GM12878 (cell line): Measurements from ENCODE around the gene ITIH5. TPM values are rescaled to one million over a fixed set of nuclear protein-coding genes. Genes with fewer than 3 reads are reported as not detected.

ENCODE experiments used
- ATAC-seq: fragments of 200-7000 bp; cut with Tn5 transposase; 3 replicates; pipeline ENCODE4 v1.9.1; 2020; ENCODE audit warnings: mild to moderate bottlenecking, moderate library complexity
- BruUV-seq: library from RNA; stranded (reverse); fragments of 400-500 nt; replicated peaks from 2 replicates; lab custom pipeline; 2021; lab: Mats Ljungman, UMichigan
- CTCF ChIA-PET: fragments of 300-600 bp; sonication (Branson Sonifier 250); formaldehyde crosslinking; extraction: SDS; loops from one replicate; lab custom pipeline; 2021; ENCODE audit warnings: inconsistent platforms; lab: Yijun Ruan, JAX
- POLR2A ChIA-PET: fragments of 350-600 bp; formaldehyde crosslinking; extraction: SDS; loops from one replicate; lab custom pipeline; 2021; ENCODE audit warnings: inconsistent platforms; lab: Charles Lee
- RAD21 ChIA-PET: fragments of 300-600 bp; sonication (Branson Sonifier 250); formaldehyde crosslinking; loops from one replicate; lab custom pipeline; 2023; ENCODE audit warnings: antibody characterized with exemption; ENCODE audit not compliant: unreplicated experiment; lab: Charles Lee
- SMC1A ChIA-PET: fragments of 300-600 bp; sonication (Branson Sonifier 250); formaldehyde crosslinking; loops from one replicate; lab custom pipeline; 2023; ENCODE audit not compliant: unreplicated experiment, uncharacterized antibody; lab: Charles Lee
- DNase-seq: peaks from one replicate; pipeline ENCODE4 v3.0.0-alpha.2; 2011; ENCODE audit warnings: low read depth, low spot score
- FAIRE-seq: peaks from 3 replicates; lab custom pipeline; 2011; peaks lifted over from hg19 to GRCh38; lab: Jason Lieb, UNC
- H2AFZ ChIP-seq: 2 replicates; pipeline ENCODE4 v1.6.0; 2011; ENCODE audit warnings: low read depth, low read length, control low read depth; ENCODE audit not compliant: control insufficient read depth
- H3K27ac ChIP-seq: 2 replicates; pipeline ENCODE4 v1.5.1; 2011; ENCODE audit warnings: control low read depth; ENCODE audit not compliant: control insufficient read depth, insufficient read depth
- H3K27me3 ChIP-seq, 2 experiments: replicated peaks in 1 of 2; 2 replicates each; pipeline versions ENCODE4 v1.6.0 to v1.6.1; 2011; ENCODE audit warnings: low read length in 1 of 2; ENCODE audit not compliant: control insufficient read depth in 2 of 2, insufficient read depth in 2 of 2
- H3K36me3 ChIP-seq, 2 experiments: 2 replicates each; pipeline ENCODE4 v1.5.1; 2011; ENCODE audit warnings: low read length in 1 of 2; ENCODE audit not compliant: control insufficient read depth in 2 of 2, insufficient read depth in 2 of 2
- H3K4me1 ChIP-seq: 2 replicates; pipeline ENCODE4 v1.6.1; 2011; ENCODE audit warnings: mild to moderate bottlenecking, low read length, moderate library complexity, mixed read lengths; ENCODE audit not compliant: control insufficient read depth, insufficient read depth
- H3K4me2 ChIP-seq: 2 replicates; pipeline ENCODE4 v1.6.0; 2011; ENCODE audit warnings: control low read depth; ENCODE audit not compliant: control insufficient read depth, insufficient read depth
- H3K4me3 ChIP-seq: fragments of 200-600 bp; sonication (generic); 2 replicates; pipeline ENCODE4 v1.5.1; 2016
- H3K79me2 ChIP-seq: 2 replicates; pipeline ENCODE4 v1.6.0; 2011; ENCODE audit warnings: low read length; ENCODE audit not compliant: control insufficient read depth, insufficient read depth
- H3K9ac ChIP-seq: 2 replicates; pipeline ENCODE4 v1.8.0; 2011; ENCODE audit warnings: low read length, control low read depth, mixed read lengths; ENCODE audit not compliant: control insufficient read depth, insufficient read depth
- H3K9me3 ChIP-seq: replicated peaks from 3 replicates; pipeline ENCODE4 v1.5.1; 2011; ENCODE audit warnings: mild to moderate bottlenecking, low read length; ENCODE audit not compliant: control insufficient read depth, insufficient read depth
- H4K20me1 ChIP-seq: 2 replicates; pipeline ENCODE4 v1.6.0; 2011; ENCODE audit not compliant: control insufficient read depth, insufficient read depth
- ASH2L ChIP-seq: fragments of 300-600, 200-600 bp; sonication (generic); IDR thresholded peaks from 2 replicates; pipeline ENCODE4 v1.6.1; 2017; ENCODE audit warnings: low read depth, mild to moderate bottlenecking, borderline replicate concordance
- CHD4 ChIP-seq: fragments of 200-600 bp; sonication (generic); IDR thresholded peaks from 2 replicates; pipeline ENCODE4 v1.6.1; 2016; ENCODE audit warnings: mild to moderate bottlenecking
- ESRRA ChIP-seq: IDR thresholded peaks from 2 replicates; pipeline ENCODE4 v1.6.1; 2012; ENCODE audit warnings: mild to moderate bottlenecking, low read length, improper control_type of control experiment
- HDAC6 ChIP-seq: fragments of 200-600 bp; sonication (generic); IDR thresholded peaks from one replicate; pipeline ENCODE4 v1.8.0; 2017; ENCODE audit warnings: antibody characterized with exemption; ENCODE audit not compliant: unreplicated experiment
- MXI1 ChIP-seq: fragments of 150-350 bp; IDR thresholded peaks from 2 replicates; pipeline ENCODE4 v1.6.1; 2011; ENCODE audit warnings: low read depth, mild to moderate bottlenecking, inconsistent platforms, low read length, improper control_type of control experiment
- RUNX3 ChIP-seq: IDR thresholded peaks from 2 replicates; pipeline ENCODE4 v1.6.1; 2012; ENCODE audit warnings: low read length, inconsistent platforms
- WGBS: methylation state at CpG from one replicate; pipeline ENCODE4 v1.1.6; 2016; ENCODE audit warnings: low lambda C conversion rate; ENCODE audit not compliant: insufficient replicate concordance, insufficient coverage; ENCODE audit errors: missing lambda C conversion rate; 5-methylcytosine and 5-hydroxymethylcytosine counted together
- in situ Hi-C: fragments of 300-500 bp; cut with MboI; formaldehyde crosslinking; loops from 9 replicates; pipeline ENCODE4 v1.14.3; 2018; ENCODE audit warnings: mixed read lengths
- intact Hi-C: fragments of 100-400 bp; cut with micrococcal nuclease; formaldehyde crosslinking; loops from one replicate; pipeline ENCODE4 v1.14.2; 2022; ENCODE audit not compliant: unreplicated experiment
- polyA plus RNA-seq, 11 experiments: library from polyadenylated mRNA; depleted of rRNA in 4 of 11; unstranded in 6 of 11; stranded (reverse) in 5 of 11; fragments of >200 nt; fragmentation: Nextera tagmentation in 4 of 11; fragmentation: Illumina TruSeq in 1 of 11; extraction: Ambion mirVana in 4 of 11; extraction: Trizol in 1 of 11; gene quantifications; 1 replicate in 1 of 11; 2 replicates in 10 of 11; pipeline versions ENCODE4 v1.2.1 to v1.2.3, GENCODE V29; 2011 to 2016; ENCODE audit warnings: inconsistent platforms in 2 of 11, missing spikeins in 2 of 11, low read depth in 1 of 11
- total RNA-seq, 4 experiments: library from RNA; depleted of rRNA in 3 of 4; stranded (reverse); fragments of >200 nt in 3 of 4; fragmentation: Illumina TruSeq in 1 of 4; extraction: Trizol in 1 of 4; gene quantifications; 2 replicates each; pipeline versions ENCODE4 v1.2.1 to v1.2.3, GENCODE V29; 2013 to 2021
- TF ChIP-seq, protein P1 (sequence below): fragments of 450-650 bp; IDR thresholded peaks from 2 replicates; pipeline ENCODE4 v1.6.1; 2018; ENCODE audit warnings: borderline replicate concordance, mild to moderate bottlenecking; ENCODE audit not compliant: partially characterized antibody
- TF ChIP-seq, protein P2 (sequence below): fragments of 450-650 bp; IDR thresholded peaks from 2 replicates; pipeline ENCODE4 v1.6.1; 2017; ENCODE audit warnings: borderline replicate concordance
- TF ChIP-seq, protein P3 (sequence below): fragments of 450-650 bp; IDR thresholded peaks from 2 replicates; pipeline ENCODE4 v1.6.1; 2017; ENCODE audit warnings: antibody characterized with exemption, mild to moderate bottlenecking, moderate library complexity

The ITIH5 gene
- total and polyA plus RNA-seq, 10 of the 15 experiments (the other 5 are each of a cell fraction or from before 2014, with no cell fraction given) = 0.14 to 0.43 (median 0.21) TPM; not detected in 7

DNA sequence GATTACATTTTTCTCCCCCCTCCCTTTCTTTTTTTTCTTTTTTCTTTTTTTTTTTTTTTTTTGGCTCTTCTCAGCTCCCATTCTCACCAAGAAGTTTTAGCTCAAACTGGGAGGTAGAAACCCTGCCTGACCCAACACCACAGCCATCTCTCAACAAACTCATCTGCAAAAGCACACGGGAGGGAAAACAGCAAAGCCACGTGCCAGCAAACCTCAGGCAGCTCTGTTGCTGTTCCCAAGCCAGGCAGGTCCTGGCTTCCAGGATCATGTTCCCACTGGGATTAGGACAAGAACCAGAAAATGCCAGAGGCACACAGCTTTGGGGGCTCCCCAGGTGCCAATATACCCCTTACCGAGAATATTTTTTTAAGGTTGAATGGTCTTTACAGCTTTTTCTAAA, 56.7 kb downstream of the ITIH5 start:
- Histone ChIP-seq H3K79me2 (no peaks in the 10 kb centered on the region), H3K27ac (no peak overlapping the region), H3K9ac (no peak overlapping the region), H2AFZ (no peak overlapping the region), H3K4me2 (no peak overlapping the region), H3K9me3 (no peaks in the 10 kb centered on the region), H4K20me1 (no peaks in the 10 kb centered on the region)
- SMC1A ChIA-PET = no interaction called here
- no peak for FAIRE-seq
- BruUV-seq = no TSS peak
- in situ Hi-C loops = no loop called here
- ATAC-seq = no peak
- RAD21 ChIA-PET = no interaction called here
- CTCF ChIA-PET = interaction anchor here (0.6 kb wide), 1 partner anchor 1718 kb away, joined by 3 read pairs; no protein-coding TSS in a partner anchor
- no peak for TF ChIP-seq CHD4
- TF ChIP-seq, all 136 proteins: peak for 0
- POLR2A ChIA-PET = no interaction called here
- 28% methylated on average over 3 of the region's 3 CpGs for WGBS
- Histone ChIP-seq H3K4me3 (no peak overlapping the region), H3K4me1 (no peaks in the 10 kb centered on the region), H3K36me3 (no peaks in the 10 kb centered on the region), H3K27me3 (no peaks in the 10 kb centered on the region)
- DNase-seq = no peak
- intact Hi-C loops = loop anchor here (5.0 kb wide), 1 partner anchor 77 kb away; no protein-coding TSS in a partner anchor

DNA sequence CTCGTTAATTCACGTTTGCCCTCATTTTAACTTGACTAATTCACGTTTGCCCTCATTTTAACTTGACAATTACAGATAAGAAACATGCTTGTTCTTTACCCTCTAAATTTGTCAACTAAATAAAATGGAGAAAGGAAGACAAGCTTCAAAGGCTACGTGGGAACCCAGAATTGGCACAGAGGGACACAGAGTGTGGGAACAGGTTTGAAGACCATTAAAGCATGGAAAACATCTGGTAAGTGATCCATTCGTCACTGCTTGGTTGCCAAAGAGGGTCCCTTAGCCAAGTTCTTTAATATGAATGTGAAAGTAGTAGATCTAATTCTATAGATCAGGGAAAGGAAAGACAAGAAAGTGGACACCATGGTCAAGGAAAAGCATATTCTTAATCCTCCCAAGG, 57.2 kb downstream of the ITIH5 start:
- intact Hi-C loops = no loop called here
- no peak overlapping the region for H3K4me2 ChIP-seq
- SMC1A ChIA-PET = no interaction called here
- ATAC-seq = no peak
- no peaks in the 10 kb centered on the region for H4K20me1 ChIP-seq
- no peaks in the 10 kb centered on the region for H3K4me1 ChIP-seq
- TF ChIP-seq, protein P1, sequence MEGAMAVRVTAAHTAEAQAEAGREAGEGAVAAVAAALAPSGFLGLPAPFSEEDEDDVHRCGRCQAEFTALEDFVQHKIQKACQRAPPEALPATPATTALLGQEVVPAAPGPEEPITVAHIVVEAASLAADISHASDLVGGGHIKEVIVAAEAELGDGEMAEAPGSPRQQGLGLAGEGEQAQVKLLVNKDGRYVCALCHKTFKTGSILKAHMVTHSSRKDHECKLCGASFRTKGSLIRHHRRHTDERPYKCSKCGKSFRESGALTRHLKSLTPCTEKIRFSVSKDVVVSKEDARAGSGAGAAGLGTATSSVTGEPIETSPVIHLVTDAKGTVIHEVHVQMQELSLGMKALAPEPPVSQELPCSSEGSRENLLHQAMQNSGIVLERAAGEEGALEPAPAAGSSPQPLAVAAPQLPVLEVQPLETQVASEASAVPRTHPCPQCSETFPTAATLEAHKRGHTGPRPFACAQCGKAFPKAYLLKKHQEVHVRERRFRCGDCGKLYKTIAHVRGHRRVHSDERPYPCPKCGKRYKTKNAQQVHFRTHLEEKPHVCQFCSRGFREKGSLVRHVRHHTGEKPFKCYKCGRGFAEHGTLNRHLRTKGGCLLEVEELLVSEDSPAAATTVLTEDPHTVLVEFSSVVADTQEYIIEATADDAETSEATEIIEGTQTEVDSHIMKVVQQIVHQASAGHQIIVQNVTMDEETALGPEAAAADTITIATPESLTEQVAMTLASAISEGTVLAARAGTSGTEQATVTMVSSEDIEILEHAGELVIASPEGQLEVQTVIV = no peak
- TF ChIP-seq MXI1 (no peak), ESRRA (no peak), HDAC6 (no peak), RUNX3 (no peak), ASH2L (no peak)
- TF ChIP-seq, protein P2, sequence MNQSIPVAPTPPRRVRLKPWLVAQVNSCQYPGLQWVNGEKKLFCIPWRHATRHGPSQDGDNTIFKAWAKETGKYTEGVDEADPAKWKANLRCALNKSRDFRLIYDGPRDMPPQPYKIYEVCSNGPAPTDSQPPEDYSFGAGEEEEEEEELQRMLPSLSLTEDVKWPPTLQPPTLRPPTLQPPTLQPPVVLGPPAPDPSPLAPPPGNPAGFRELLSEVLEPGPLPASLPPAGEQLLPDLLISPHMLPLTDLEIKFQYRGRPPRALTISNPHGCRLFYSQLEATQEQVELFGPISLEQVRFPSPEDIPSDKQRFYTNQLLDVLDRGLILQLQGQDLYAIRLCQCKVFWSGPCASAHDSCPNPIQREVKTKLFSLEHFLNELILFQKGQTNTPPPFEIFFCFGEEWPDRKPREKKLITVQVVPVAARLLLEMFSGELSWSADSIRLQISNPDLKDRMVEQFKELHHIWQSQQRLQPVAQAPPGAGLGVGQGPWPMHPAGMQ = no peak
- TF ChIP-seq, protein P3, sequence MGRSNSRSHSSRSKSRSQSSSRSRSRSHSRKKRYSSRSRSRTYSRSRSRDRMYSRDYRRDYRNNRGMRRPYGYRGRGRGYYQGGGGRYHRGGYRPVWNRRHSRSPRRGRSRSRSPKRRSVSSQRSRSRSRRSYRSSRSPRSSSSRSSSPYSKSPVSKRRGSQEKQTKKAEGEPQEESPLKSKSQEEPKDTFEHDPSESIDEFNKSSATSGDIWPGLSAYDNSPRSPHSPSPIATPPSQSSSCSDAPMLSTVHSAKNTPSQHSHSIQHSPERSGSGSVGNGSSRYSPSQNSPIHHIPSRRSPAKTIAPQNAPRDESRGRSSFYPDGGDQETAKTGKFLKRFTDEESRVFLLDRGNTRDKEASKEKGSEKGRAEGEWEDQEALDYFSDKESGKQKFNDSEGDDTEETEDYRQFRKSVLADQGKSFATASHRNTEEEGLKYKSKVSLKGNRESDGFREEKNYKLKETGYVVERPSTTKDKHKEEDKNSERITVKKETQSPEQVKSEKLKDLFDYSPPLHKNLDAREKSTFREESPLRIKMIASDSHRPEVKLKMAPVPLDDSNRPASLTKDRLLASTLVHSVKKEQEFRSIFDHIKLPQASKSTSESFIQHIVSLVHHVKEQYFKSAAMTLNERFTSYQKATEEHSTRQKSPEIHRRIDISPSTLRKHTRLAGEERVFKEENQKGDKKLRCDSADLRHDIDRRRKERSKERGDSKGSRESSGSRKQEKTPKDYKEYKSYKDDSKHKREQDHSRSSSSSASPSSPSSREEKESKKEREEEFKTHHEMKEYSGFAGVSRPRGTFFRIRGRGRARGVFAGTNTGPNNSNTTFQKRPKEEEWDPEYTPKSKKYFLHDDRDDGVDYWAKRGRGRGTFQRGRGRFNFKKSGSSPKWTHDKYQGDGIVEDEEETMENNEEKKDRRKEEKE = no peak
- no peaks in the 10 kb centered on the region for H3K36me3 ChIP-seq
- POLR2A ChIA-PET = no interaction called here
- no TSS peak for BruUV-seq
- no peaks in the 10 kb centered on the region for H3K79me2 ChIP-seq
- H3K9ac ChIP-seq = no peak overlapping the region
- no peak overlapping the region for H3K27ac ChIP-seq
- no peak overlapping the region for H3K4me3 ChIP-seq
- RAD21 ChIA-PET = no interaction called here
- H3K27me3 ChIP-seq = no peaks in the 10 kb centered on the region
- H2AFZ ChIP-seq = no peak overlapping the region
- H3K9me3 ChIP-seq = no peaks in the 10 kb centered on the region
- CTCF ChIA-PET = no interaction called here
- WGBS = 11% methylated on average over 5 of the region's 5 CpGs
- no peak for FAIRE-seq
- DNase-seq = no peak
- in situ Hi-C loops = no loop called here
